H1 (cell line): ENCODE measurements around the gene TBPL2. TPM values are rescaled to one million over a fixed set of nuclear protein-coding genes. Genes with fewer than 3 reads are reported as not detected.

Experiments
- polyA plus RNA-seq, 7 experiments: library from polyadenylated mRNA; depleted of rRNA in 3 of 7; stranded (reverse) in 5 of 7; unstranded in 2 of 7; fragments of >200 nt in 5 of 7; fragments of 200-250 nt in 2 of 7; gene quantifications; 1 replicate in 5 of 7; 2 replicates in 1 of 7; 4 replicates in 1 of 7; pipeline versions ENCODE4 v1.2.1 to v1.2.3, GENCODE V29; 2011 to 2013; ENCODE audit warnings: missing spikeins in 2 of 7, mixed read lengths in 2 of 7
- small RNA-seq: library from polyadenylated mRNA; stranded (forward); fragments of <200 nt; extraction: miRNeasy Mini kit (QIAGEN cat#:217004); gene quantifications from one replicate; pipeline ENCODE3, GENCODE V24; 2013; ENCODE audit not compliant: insufficient read depth
- total RNA-seq: library from RNA; stranded (reverse); fragmentation: NEBNext Ultra II Directional; extraction: Animal tissue kit (Norgen Biotek cat#: 25700); gene quantifications from 2 replicates; pipeline ENCODE4 v1.2.1, GENCODE V29; 2021

Gene TBPL2
- total and polyA plus RNA-seq, 2 of the 8 experiments (the other 6 are each of a cell fraction or from before 2014, with no cell fraction given) = 0.03 TPM; not detected in 1

Small RNA genes within 50 kb of the gene (small RNA-seq; reads per million reads assigned to genes)
- not detected for gene AL356801.1

Other genes with a start within 250 kb of the TBPL2 start
- gene DLGAP5, start 249.0 kb downstream of the TBPL2 start, total RNA-seq = 150 and 155 TPM in 2 replicates
- 9.1 and 16.9 TPM in 2 replicates for gene DLGAP5, start 249.0 kb downstream of the TBPL2 start, polyA plus RNA-seq (2011; rRNA removed)
- gene FBXO34, start 169.2 kb downstream of the TBPL2 start, total RNA-seq = 14.4 and 14.8 TPM in 2 replicates
- gene FBXO34, start 169.2 kb downstream of the TBPL2 start, polyA plus RNA-seq (2011; rRNA removed) = 5.1 and 7.0 TPM in 2 replicates
- 10.8 and 12.2 TPM in 2 replicates for gene ATG14, start 28.8 kb downstream of the TBPL2 start, total RNA-seq
- gene ATG14, start 28.8 kb downstream of the TBPL2 start, polyA plus RNA-seq (2011; rRNA removed) = 4.0 and 4.9 TPM in 2 replicates
- gene KTN1, start 139.6 kb upstream of the TBPL2 start, total RNA-seq = 144 and 151 TPM in 2 replicates
- gene KTN1, start 139.6 kb upstream of the TBPL2 start, polyA plus RNA-seq (2011; rRNA removed) = 9.6 and 15.4 TPM in 2 replicates